Uterus (tissue), 4 donors: ENCODE measurements around the gene TRPV2. TPM values are rescaled to one million over a fixed set of nuclear protein-coding genes. Genes with fewer than 3 reads are reported as not detected.
"Not testable (repeated sequence)": the region's sequence is repeated elsewhere in the genome, so short reads cannot be mapped to it uniquely, and the experiment has no call there.

Experiments used
- DNase-seq, 2 donors: peaks; one replicate each; pipeline ENCODE4 v3.0.0-alpha.2; 2019 to 2020
- H3K27ac ChIP-seq, 2 donors: fragments of 200-600 bp; sonication (generic); 1 replicate in 1 of 2; 2 replicates in 1 of 2; pipeline ENCODE4 v1.5.1; 2016 to 2018
- H3K27me3 ChIP-seq, 2 donors: fragments of 200-600 bp; sonication (generic); one replicate each; pipeline ENCODE4 v1.5.1; 2018 to 2019; ENCODE audit warnings: control low read depth in 1 of 2
- H3K36me3 ChIP-seq, 2 donors: fragments of 200-600 bp; sonication (generic); one replicate each; pipeline ENCODE4 v1.5.1; 2019; ENCODE audit warnings: control low read depth in 1 of 2
- H3K4me1 ChIP-seq, 2 donors: fragments of 200-600 bp; sonication (generic); one replicate each; pipeline ENCODE4 v1.5.1; 2018 to 2019; ENCODE audit warnings: control low read depth in 1 of 2
- H3K4me3 ChIP-seq, 2 donors: fragments of 200-600 bp; sonication (generic); 1 replicate in 1 of 2; 2 replicates in 1 of 2; pipeline ENCODE4 v1.5.1; 2018 to 2019; ENCODE audit warnings: mild to moderate bottlenecking in 1 of 2
- H3K9me3 ChIP-seq, 2 donors: fragments of 200-600 bp; sonication (generic); one replicate each; pipeline ENCODE4 v1.5.1; 2019; ENCODE audit warnings: control low read depth in 1 of 2
- POLR2A ChIP-seq, 2 donors: fragments of 450-650 bp; IDR thresholded peaks; one replicate each; pipeline ENCODE4 v1.6.1; 2016; ENCODE audit warnings: antibody characterized with exemption in 2 of 2, mild to moderate bottlenecking in 1 of 2, moderate library complexity in 1 of 2
- intact Hi-C: fragments of 100-400 bp; cut with DNase I; formaldehyde crosslinking; loops from one replicate; pipeline ENCODE4 v1.15.1; 2023; ENCODE audit warnings: low total_unique reads
- total RNA-seq, 4 donors: library from RNA; depleted of rRNA in 3 of 4; stranded (reverse); fragments of >200 nt in 3 of 4; gene quantifications; one replicate each; pipeline versions ENCODE4 v1.1.0 to v1.2.4, GENCODE V29; 2014 to 2023
- TF ChIP-seq, protein P1 (sequence below), 4 experiments: fragments of 200-600 bp in 2 of 4; fragments of 450-650 bp in 2 of 4; sonication (generic) in 2 of 4; IDR thresholded peaks; one replicate each; pipeline ENCODE4 v1.5.1; 2016 to 2019; ENCODE audit warnings: antibody characterized with exemption in 4 of 4, mild to moderate bottlenecking in 2 of 4, moderate library complexity in 1 of 4
- donor health status: DM: yes; HTN: yes; CAD: no.

TRPV2 gene
- total RNA-seq, 4 donors from 2014 or later: 6.2 to 26.2 (median 12.9) TPM

DNA sequence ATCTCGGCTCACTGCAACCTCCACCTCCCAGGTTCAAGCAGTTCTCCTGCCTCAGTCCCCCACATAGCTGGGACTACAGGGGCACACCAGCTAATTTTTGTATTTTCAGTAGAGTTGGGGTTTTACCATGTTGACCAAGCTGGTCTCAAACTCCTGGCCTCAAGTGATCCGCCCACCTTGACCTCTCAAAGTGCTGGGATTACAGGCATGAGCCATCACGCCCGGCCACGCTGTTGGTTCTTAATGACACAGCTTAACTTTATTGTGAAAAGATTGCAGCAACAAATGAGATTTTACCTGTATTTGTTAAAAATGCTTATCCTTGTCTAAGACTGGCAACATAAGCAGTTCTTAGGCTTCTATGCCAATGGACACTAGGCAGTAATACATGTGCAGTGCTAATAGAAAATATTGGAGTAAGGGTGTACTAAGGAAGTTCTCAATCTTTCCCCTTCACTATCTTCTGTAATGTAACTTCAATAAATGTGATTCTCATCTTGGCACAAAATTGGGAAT is 31.5 kb upstream of the TRPV2 start:
- TF ChIP-seq, protein P1, sequence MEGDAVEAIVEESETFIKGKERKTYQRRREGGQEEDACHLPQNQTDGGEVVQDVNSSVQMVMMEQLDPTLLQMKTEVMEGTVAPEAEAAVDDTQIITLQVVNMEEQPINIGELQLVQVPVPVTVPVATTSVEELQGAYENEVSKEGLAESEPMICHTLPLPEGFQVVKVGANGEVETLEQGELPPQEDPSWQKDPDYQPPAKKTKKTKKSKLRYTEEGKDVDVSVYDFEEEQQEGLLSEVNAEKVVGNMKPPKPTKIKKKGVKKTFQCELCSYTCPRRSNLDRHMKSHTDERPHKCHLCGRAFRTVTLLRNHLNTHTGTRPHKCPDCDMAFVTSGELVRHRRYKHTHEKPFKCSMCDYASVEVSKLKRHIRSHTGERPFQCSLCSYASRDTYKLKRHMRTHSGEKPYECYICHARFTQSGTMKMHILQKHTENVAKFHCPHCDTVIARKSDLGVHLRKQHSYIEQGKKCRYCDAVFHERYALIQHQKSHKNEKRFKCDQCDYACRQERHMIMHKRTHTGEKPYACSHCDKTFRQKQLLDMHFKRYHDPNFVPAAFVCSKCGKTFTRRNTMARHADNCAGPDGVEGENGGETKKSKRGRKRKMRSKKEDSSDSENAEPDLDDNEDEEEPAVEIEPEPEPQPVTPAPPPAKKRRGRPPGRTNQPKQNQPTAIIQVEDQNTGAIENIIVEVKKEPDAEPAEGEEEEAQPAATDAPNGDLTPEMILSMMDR (IDR thresholded peaks at IDR 0.05): no peak
- no peak for TF ChIP-seq POLR2A (IDR thresholded peaks at IDR 0.05)
- Histone ChIP-seq H3K36me3 (no peaks in the 10 kb centered on the region), H3K9me3 (no peaks in the 10 kb centered on the region), H3K27ac (no peak overlapping the region), H3K27me3 (no peaks in the 10 kb centered on the region), H3K4me1 (peaks cover 0 to 6% of the 10 kb centered on the region in 2 donors), H3K4me3 (no peak overlapping the region)
- no peak for DNase-seq
- intact Hi-C loops: no loop called here

DNA sequence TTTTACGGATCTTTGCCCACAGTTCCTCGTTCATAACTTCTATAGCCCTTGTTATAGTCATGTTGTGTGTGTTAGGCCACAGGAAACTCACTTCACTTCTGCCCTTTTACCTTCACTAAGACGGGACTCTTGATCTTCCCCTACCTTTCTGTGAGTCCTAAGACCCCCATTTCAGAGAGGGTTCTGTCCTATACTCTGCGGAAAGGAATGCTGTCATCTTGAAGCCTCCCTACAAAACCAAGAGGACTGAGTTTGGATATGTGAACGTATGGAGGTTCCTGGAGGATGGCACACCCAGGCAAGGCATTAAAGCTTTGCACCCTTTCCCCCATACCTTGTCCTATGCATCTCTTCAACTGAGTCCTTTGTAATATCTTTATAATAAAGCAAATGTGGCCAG is 30.8 kb upstream of the TRPV2 start:
- Histone ChIP-seq H3K9me3 (no peaks in the 10 kb centered on the region), H3K4me1 (peaks cover 0 to 6% of the 10 kb centered on the region in 2 donors), H3K27me3 (no peaks in the 10 kb centered on the region), H3K27ac (no peak overlapping the region), H3K4me3 (no peak overlapping the region), H3K36me3 (no peaks in the 10 kb centered on the region)
- TF ChIP-seq, protein P1 (IDR thresholded peaks at IDR 0.05): no peak
- TF ChIP-seq POLR2A (IDR thresholded peaks at IDR 0.05): no peak
- intact Hi-C loops: no loop called here
- no peak for DNase-seq

DNA sequence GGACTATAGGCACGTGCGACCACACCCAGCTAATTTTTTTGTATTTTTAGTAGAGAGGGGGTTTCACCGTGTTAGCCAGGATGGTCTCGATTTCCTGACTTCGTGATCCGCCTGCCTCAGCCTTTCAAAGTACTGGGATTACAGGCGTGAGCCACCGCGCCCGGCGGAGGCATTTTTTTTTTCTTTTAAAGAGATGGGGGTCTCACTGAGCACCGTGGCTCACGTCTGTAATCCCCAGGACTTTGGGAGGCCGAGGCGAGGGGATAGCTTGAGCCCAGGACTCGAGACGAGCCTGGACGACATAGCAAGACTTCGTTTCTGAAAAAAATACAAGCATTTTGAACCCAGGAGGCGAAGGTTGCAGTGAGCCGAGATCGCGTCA is 29.3 kb upstream of the TRPV2 start:
- H3K4me1 ChIP-seq, H3K9me3 ChIP-seq, H3K27me3 ChIP-seq, H3K4me3 ChIP-seq, DNase-seq, intact Hi-C loops, H3K36me3 ChIP-seq: not testable (repeated sequence)
- peak overlapping the region; percentile 57 to 85 for H3K27ac ChIP-seq

DNA sequence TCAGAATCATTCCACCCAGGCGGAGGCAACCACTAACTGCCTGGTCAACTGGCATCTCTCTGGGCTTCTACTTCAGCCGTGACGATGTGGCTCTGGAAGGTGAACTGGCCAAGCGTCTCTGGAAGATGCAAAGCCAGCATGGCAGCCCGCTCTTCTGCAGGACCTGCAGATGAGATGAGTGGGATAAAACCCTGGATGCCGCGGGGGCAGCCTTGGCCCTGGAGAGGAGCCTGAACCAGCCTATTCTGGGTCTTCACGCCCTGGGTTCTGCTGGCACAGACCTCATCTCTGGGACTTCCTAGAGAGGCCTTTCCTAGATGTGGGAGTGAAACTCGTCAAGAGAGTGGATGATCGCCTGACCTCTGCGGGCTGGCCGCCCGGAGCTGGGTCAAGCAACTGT is 23.9 kb upstream of the TRPV2 start:
- no peaks in the 10 kb centered on the region for H3K9me3 ChIP-seq
- intact Hi-C loops: no loop called here
- H3K36me3 ChIP-seq: no peaks in the 10 kb centered on the region
- TF ChIP-seq POLR2A (IDR thresholded peaks at IDR 0.05): no peak
- TF ChIP-seq, protein P1 (IDR thresholded peaks at IDR 0.05): no peak
- no peak for DNase-seq
- no peak overlapping the region for H3K4me3 ChIP-seq
- H3K4me1 ChIP-seq: no peaks in the 10 kb centered on the region
- no peak overlapping the region for H3K27ac ChIP-seq
- H3K27me3 ChIP-seq: no peaks in the 10 kb centered on the region

DNA sequence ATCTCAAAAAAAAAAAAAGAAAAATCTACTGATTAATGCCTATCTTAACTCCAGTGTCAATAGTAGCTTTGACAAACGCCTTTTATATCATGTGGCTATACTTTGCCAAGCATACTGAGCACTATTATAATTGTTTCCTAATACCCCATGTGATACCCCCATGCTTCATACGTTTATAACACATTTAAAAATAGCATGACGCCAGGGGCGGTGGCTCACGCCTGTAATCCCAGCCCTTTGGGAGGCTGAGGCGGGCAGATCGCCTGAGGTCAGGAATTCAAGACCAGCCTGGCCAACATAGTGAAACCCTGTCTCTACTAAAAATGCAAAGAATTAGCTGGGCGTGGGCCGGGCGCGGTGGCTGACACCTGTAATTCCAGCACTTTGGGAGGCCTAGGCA is 22.9 kb upstream of the TRPV2 start:
- DNase-seq, H3K4me3 ChIP-seq, intact Hi-C loops, H3K9me3 ChIP-seq, H3K27ac ChIP-seq, H3K36me3 ChIP-seq, H3K4me1 ChIP-seq, H3K27me3 ChIP-seq: not testable (repeated sequence)

DNA sequence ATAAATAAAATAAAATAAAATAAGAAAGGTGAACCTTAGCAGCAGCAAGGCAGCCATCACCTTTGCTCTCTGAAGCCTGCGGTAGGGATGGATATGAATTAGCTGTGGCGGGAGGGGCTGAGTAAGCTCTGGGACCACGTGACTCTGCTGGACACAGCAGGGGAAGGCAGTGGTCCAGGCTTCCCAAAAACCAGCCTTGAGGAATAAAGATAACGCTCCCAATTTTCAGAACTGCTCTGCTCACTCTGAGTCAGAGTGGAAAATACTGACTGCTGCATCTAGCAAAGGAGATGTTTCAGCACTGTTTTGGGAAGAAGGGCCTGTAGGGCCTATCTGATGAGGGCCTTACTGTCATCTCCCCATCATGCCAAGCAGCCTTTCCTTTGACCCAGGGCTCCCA is 19.5 kb upstream of the TRPV2 start:
- peak; percentile 63 to 74 for DNase-seq
- H3K9me3 ChIP-seq, H3K4me3 ChIP-seq, H3K36me3 ChIP-seq, H3K4me1 ChIP-seq, H3K27me3 ChIP-seq, intact Hi-C loops: not testable (repeated sequence)
- peak overlapping the region; percentile 70 to 76 for H3K27ac ChIP-seq

DNA sequence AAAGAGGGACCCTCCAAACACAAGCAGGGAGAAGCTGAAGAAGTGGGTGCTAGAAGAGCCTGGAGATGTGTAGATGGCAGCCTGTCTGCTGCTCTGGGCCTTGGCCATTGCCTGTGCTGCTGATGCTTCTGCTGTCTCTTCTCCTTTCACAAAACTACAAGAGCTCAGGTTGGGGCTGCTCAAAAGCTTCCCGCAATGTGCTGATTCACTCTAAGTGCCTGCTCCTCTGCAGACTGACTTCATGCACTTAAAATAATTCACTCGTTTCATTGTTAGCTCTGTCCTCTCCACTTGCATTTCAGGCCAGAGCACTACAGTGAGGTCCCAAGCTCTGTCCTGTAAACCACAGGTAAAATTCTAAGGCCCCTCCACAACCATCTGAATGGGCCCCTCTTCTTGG is 18.7 kb upstream of the TRPV2 start:
- H3K27me3 ChIP-seq, H3K36me3 ChIP-seq, intact Hi-C loops, DNase-seq, H3K9me3 ChIP-seq, H3K4me3 ChIP-seq, H3K4me1 ChIP-seq: not testable (repeated sequence)
- H3K27ac ChIP-seq: peak overlapping the region; percentile 70 to 76
